ENCODE results near the gene CLIP1. TPM values are rescaled to one million over a fixed set of nuclear protein-coding genes. Genes with fewer than 3 reads are reported as not detected.

Gene CLIP1
- total and polyA plus RNA-seq, 4 experiments from 2014 or later: 5.9 to 65.7 (median 49.1) TPM

DNA sequence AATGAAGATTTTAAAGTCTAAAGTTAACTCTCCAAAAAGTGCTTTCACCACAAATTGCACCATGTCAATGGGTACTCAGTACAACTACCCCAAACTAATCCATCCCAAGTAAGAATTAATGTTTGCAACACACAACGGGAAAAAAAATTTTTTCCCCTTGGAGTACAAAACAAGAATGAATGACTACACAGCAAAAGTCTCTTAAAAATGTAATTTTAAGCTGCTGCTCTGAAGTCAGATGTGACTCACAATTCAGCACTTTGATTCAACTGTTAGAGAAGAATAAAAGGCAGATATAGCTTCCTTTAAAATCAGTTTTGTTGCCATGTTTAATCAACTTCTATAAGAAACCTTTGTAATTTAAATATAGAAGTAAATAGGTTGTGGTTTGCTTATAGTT, 113.7 kb downstream of the CLIP1 start:
- H3K4me3 Mint-ChIP-seq: no peak overlapping the region
- intact Hi-C loops (cut with micrococcal nuclease): no loop called here
- POLR2A ChIA-PET (ENCODE audit: partially characterized antibody): no interaction called here
- no peak for DNase-seq
- Histone ChIP-seq H3K9me3 (ENCODE audit: control insufficient read depth in 1 of 2, low read length in 2 of 2) (no peaks in the 10 kb centered on the region), H3K27me3 (ENCODE audit: insufficient read depth, low read length) (no peaks in the 10 kb centered on the region), H3K4me1 (ENCODE audit: insufficient read depth, low read length) (no peaks in the 10 kb centered on the region), H3K27ac (ENCODE audit: low read depth, low read length) (no peak overlapping the region), H3K4me3 (ENCODE audit: low read length in 2 of 2) (no peak overlapping the region), H3K36me3 (ENCODE audit: insufficient read depth, low read length) (peaks cover 17% of the 10 kb centered on the region)
- peaks cover 0 to 1% (median under 1%) of the 10 kb centered on the region in 4 donors for H3K4me1 Mint-ChIP-seq
- peak overlapping the region in 1 of 7 donors; percentile 37 for H3K27ac Mint-ChIP-seq
- peaks cover 33 to 58% of the 10 kb centered on the region in 2 donors for H3K36me3 Mint-ChIP-seq
- no peaks in the 10 kb centered on the region for H3K27me3 Mint-ChIP-seq
- no peaks in the 10 kb centered on the region for H3K9me3 Mint-ChIP-seq
- CTCF ChIA-PET (ENCODE audit: partially characterized antibody): interaction anchor here (1.3 kb wide), 1 partner anchor 26 kb away, joined by 3 read pairs; no protein-coding TSS in a partner anchor

DNA sequence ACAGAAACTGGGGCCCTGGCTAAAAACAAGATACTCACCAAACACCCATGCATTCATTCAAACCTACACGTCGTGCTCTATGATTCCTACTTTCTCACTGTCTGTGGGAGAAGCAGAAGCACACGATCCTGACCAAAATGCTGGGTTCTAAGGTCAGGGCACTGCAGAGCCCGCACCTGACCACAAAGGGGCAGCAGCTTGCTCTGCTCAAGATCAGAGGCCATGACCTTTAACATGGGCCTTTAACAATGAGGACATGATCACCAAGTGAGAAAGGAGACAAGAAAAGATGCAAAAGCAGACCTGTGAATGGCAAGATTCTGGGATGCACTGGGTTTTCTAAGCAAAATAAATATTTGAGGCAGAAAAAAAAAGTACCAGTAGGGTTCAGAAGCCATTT, 116.1 kb downstream of the CLIP1 start:
- no peaks in the 10 kb centered on the region for H3K9me3 Mint-ChIP-seq
- no peaks in the 10 kb centered on the region for H3K9me3 ChIP-seq (ENCODE audit: control insufficient read depth in 1 of 2, low read length in 2 of 2)
- H3K27ac ChIP-seq (ENCODE audit: low read depth, low read length): no peak overlapping the region
- H3K4me1 ChIP-seq (ENCODE audit: insufficient read depth, low read length): no peaks in the 10 kb centered on the region
- H3K27me3 Mint-ChIP-seq: no peaks in the 10 kb centered on the region
- peaks cover 17% of the 10 kb centered on the region for H3K36me3 ChIP-seq (ENCODE audit: insufficient read depth, low read length)
- H3K36me3 Mint-ChIP-seq: peaks cover 35 to 64% of the 10 kb centered on the region in 2 donors
- no peak overlapping the region for H3K4me3 Mint-ChIP-seq
- peak overlapping the region in 1 of 7 donors; percentile 18 for H3K27ac Mint-ChIP-seq
- H3K4me3 ChIP-seq (ENCODE audit: low read length in 2 of 2): no peak overlapping the region
- no peak for DNase-seq
- H3K27me3 ChIP-seq (ENCODE audit: insufficient read depth, low read length): no peaks in the 10 kb centered on the region
- intact Hi-C loops (cut with micrococcal nuclease): no loop called here
- ChIA-PET POLR2A (ENCODE audit: partially characterized antibody) (no interaction called here), CTCF (ENCODE audit: partially characterized antibody) (interaction anchor here (0.7 to 2.3 kb wide), 6 partner anchors 10 to 251 kb away, joined by 3 to 7 read pairs (median 3); no protein-coding TSS in a partner anchor)
- H3K4me1 Mint-ChIP-seq: peaks cover 0 to 5% (median under 1%) of the 10 kb centered on the region in 4 donors

DNA sequence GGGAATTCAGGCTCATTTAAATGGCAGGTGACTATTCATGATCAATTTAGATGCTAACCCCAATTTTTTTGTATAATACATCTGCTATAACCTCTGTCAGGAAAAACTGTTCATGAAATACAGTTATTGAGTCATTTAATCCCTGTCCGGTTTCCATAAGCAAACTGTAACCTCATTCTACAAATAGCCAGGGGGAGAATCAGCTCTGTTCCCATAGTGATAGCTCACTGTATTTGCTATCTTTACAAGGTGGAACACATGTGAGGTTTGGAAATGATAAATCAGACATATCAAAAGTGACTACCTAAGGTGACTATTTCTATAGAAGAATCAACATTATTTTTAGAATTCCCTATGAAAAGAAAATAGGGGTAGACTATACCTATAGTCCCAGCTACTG, 117.5 kb downstream of the CLIP1 start:
- Histone ChIP-seq H3K9me3 (ENCODE audit: control insufficient read depth in 1 of 2, low read length in 2 of 2) (no peaks in the 10 kb centered on the region), H3K36me3 (ENCODE audit: insufficient read depth, low read length) (peaks cover 19% of the 10 kb centered on the region), H3K27ac (ENCODE audit: low read depth, low read length) (no peak overlapping the region), H3K4me1 (ENCODE audit: insufficient read depth, low read length) (no peaks in the 10 kb centered on the region), H3K4me3 (ENCODE audit: low read length in 2 of 2) (no peak overlapping the region), H3K27me3 (ENCODE audit: insufficient read depth, low read length) (no peaks in the 10 kb centered on the region)
- intact Hi-C loops (cut with micrococcal nuclease): no loop called here
- Mint-ChIP-seq H3K4me1 (peaks cover 0 to 4% (median 0%) of the 10 kb centered on the region in 4 donors), H3K9me3 (no peaks in the 10 kb centered on the region), H3K27me3 (no peaks in the 10 kb centered on the region), H3K27ac (peak overlapping the region in 2 of 7 donors; percentile 25 to 30), H3K4me3 (no peak overlapping the region), H3K36me3 (peaks cover 41 to 61% of the 10 kb centered on the region in 2 donors)
- POLR2A ChIA-PET (ENCODE audit: partially characterized antibody): no interaction called here
- CTCF ChIA-PET (ENCODE audit: partially characterized antibody): interaction anchor here (0.8 to 1.2 kb wide), 2 partner anchors 9 to 29 kb away, joined by 3 to 5 read pairs; no protein-coding TSS in a partner anchor
- DNase-seq: no peak

DNA sequence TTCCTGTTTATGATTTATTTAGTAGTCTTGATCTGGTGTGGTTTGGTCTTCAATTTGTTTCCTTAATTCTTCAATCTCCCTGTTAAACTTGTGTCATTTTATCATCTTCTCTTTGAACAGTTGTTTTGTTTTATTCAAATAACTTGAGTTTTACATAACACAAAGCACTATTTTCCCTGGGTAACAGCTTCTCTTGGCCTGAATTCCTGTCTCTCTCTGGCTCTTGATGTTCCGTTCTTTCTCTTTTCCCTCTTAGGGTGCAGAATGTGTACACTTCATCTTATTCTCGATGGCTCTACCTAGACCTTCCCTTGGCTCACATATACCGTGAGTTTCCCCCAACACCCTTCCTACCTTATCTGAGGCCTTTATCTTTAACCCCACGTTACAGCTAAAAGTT, 119.4 kb downstream of the CLIP1 start:
- peak overlapping the region in 2 of 7 donors; percentile 2 to 66 for H3K27ac Mint-ChIP-seq
- Histone ChIP-seq H3K9me3 (ENCODE audit: control insufficient read depth in 1 of 2, low read length in 2 of 2) (no peaks in the 10 kb centered on the region), H3K4me3 (ENCODE audit: low read length in 2 of 2) (no peak overlapping the region), H3K27ac (ENCODE audit: low read depth, low read length) (no peak overlapping the region), H3K4me1 (ENCODE audit: insufficient read depth, low read length) (no peaks in the 10 kb centered on the region), H3K36me3 (ENCODE audit: insufficient read depth, low read length) (peaks cover 9% of the 10 kb centered on the region), H3K27me3 (ENCODE audit: insufficient read depth, low read length) (no peaks in the 10 kb centered on the region)
- H3K4me1 Mint-ChIP-seq: peaks cover 0 to 4% (median 0%) of the 10 kb centered on the region in 4 donors
- ChIA-PET POLR2A (ENCODE audit: partially characterized antibody) (no interaction called here), CTCF (ENCODE audit: partially characterized antibody) (no interaction called here)
- peaks cover 32 to 55% of the 10 kb centered on the region in 2 donors for H3K36me3 Mint-ChIP-seq
- H3K27me3 Mint-ChIP-seq: no peaks in the 10 kb centered on the region
- no peak overlapping the region for H3K4me3 Mint-ChIP-seq
- no peak for DNase-seq
- H3K9me3 Mint-ChIP-seq: no peaks in the 10 kb centered on the region
- intact Hi-C loops (cut with micrococcal nuclease): no loop called here

DNA sequence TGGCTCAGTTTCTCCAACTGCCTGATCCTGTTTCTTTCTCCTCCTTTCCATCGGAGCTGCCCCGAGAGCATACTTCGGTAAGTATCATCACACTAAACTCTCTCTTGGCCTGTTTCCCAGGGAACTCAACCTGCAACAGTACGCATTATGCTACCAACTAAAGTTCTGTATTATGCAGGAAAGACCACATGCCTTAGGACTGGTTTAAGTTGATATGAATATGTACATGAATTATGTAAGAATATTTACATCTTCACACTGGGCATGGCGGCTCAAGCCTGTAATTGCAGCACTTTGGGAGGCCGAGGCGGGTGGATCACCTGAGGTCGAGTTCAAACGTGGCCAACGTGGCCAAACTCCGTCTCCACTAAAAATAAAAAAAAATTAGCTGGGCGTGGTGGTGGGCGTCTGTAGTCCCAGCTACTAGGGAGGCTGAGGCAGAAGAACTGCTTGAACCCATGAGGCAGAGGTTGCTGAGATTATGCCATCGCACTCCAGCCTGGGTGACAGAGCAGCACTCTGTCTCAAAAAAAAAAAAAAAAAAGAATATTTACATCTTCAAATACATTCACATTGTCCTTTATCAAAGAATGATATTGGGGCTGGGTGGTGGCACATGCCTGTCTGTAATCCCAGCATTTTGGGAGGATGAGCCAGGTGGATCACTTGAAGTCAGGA, 124.3 kb downstream of the CLIP1 start:
- Mint-ChIP-seq H3K4me3 (no peak overlapping the region), H3K27ac (no peak overlapping the region), H3K9me3 (no peaks in the 10 kb centered on the region), H3K4me1 (peaks cover 0 to 3% (median 0%) of the 10 kb centered on the region in 4 donors), H3K27me3 (no peaks in the 10 kb centered on the region), H3K36me3 (peaks cover 35 to 46% of the 10 kb centered on the region in 2 donors)
- intact Hi-C loops (cut with micrococcal nuclease): loop anchor here (10.0 kb wide), 1 partner anchor 1343 kb away; no protein-coding TSS in a partner anchor
- CTCF ChIA-PET (ENCODE audit: partially characterized antibody): no interaction called here
- POLR2A ChIA-PET (ENCODE audit: partially characterized antibody): no interaction called here
- Histone ChIP-seq H3K36me3 (ENCODE audit: insufficient read depth, low read length) (peaks cover 11% of the 10 kb centered on the region), H3K27me3 (ENCODE audit: insufficient read depth, low read length) (no peaks in the 10 kb centered on the region), H3K4me3 (ENCODE audit: low read length in 2 of 2) (no peak overlapping the region), H3K27ac (ENCODE audit: low read depth, low read length) (no peak overlapping the region), H3K9me3 (ENCODE audit: control insufficient read depth in 1 of 2, low read length in 2 of 2) (no peaks in the 10 kb centered on the region), H3K4me1 (ENCODE audit: insufficient read depth, low read length) (no peaks in the 10 kb centered on the region)
- no peak for DNase-seq

DNA sequence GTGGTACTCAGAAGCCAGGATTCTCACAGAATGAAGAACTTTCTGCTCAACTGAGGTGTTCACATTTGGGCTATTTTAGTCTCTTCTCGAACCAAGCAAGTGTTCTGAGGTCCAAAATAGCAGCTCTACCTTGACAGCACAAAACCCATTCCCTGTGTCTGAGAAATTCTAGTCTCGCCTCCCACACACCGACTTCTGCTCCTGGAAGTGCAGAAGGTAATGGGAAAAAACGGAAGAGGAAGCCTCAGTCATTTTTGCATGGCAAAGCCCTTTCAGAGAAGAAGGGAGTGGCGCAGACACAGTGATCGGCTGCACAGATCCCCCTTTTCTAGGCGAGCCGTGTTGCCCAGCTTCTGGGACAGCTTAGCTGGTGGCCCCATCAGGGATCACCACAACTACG, 125.0 kb downstream of the CLIP1 start:
- no peak for DNase-seq
- CTCF ChIA-PET (ENCODE audit: partially characterized antibody): no interaction called here

DNA sequence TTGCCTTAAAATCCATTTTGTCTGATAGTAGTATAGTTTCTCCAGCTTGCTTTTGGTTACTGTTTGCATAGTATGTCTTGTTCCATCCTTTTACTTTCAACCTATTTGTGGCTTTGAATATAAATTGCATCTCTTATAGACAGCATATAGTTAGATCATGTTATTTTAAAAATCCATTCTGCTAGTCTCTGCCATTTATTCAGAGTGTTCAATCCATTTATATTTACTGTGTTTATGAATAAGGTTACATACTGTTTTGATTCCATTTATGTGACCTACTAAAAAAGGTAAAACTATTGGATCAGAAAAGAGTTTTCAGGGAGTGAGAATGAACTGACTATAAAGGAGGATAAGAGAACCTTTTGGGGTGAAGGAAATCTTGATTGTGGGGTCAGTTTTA, 126.6 kb downstream of the CLIP1 start:
- H3K27me3 ChIP-seq (ENCODE audit: insufficient read depth, low read length): no peaks in the 10 kb centered on the region
- H3K4me3 ChIP-seq (ENCODE audit: low read length in 2 of 2): no peak overlapping the region
- Mint-ChIP-seq H3K4me1 (peaks cover 0 to 2% (median under 1%) of the 10 kb centered on the region in 4 donors), H3K27me3 (no peaks in the 10 kb centered on the region), H3K9me3 (no peaks in the 10 kb centered on the region), H3K4me3 (no peak overlapping the region), H3K36me3 (peaks cover 36 to 37% of the 10 kb centered on the region in 2 donors), H3K27ac (peak overlapping the region in 1 of 7 donors; percentile 14)
- ChIA-PET POLR2A (ENCODE audit: partially characterized antibody) (no interaction called here), CTCF (ENCODE audit: partially characterized antibody) (interaction anchor here (1.3 kb wide), 1 partner anchor 9 kb away, joined by 3 read pairs; no protein-coding TSS in a partner anchor)
- H3K36me3 ChIP-seq (ENCODE audit: insufficient read depth, low read length): peaks cover 16% of the 10 kb centered on the region
- no peaks in the 10 kb centered on the region for H3K4me1 ChIP-seq (ENCODE audit: insufficient read depth, low read length)
- no peak for DNase-seq
- H3K27ac ChIP-seq (ENCODE audit: low read depth, low read length): no peak overlapping the region
- intact Hi-C loops (cut with micrococcal nuclease): loop anchor here (10.0 kb wide), 1 partner anchor 1341 kb away; no protein-coding TSS in a partner anchor
- no peaks in the 10 kb centered on the region for H3K9me3 ChIP-seq (ENCODE audit: control insufficient read depth in 1 of 2, low read length in 2 of 2)

More for the DNA sequence above, 125.0 kb downstream of the CLIP1 start:
- Mint-ChIP-seq H3K4me1 (peaks cover 0 to 2% (median under 1%) of the 10 kb centered on the region in 4 donors), H3K4me3 (no peak overlapping the region), H3K9me3 (no peaks in the 10 kb centered on the region), H3K36me3 (peaks cover 35 to 44% of the 10 kb centered on the region in 2 donors), H3K27ac (no peak overlapping the region), H3K27me3 (no peaks in the 10 kb centered on the region)
- no peak overlapping the region for H3K4me3 ChIP-seq (ENCODE audit: low read length in 2 of 2)
- intact Hi-C loops (cut with micrococcal nuclease): loop anchor here (10.0 kb wide), 1 partner anchor 1343 kb away; no protein-coding TSS in a partner anchor
- no peaks in the 10 kb centered on the region for H3K9me3 ChIP-seq (ENCODE audit: control insufficient read depth in 1 of 2, low read length in 2 of 2)
- POLR2A ChIA-PET (ENCODE audit: partially characterized antibody): no interaction called here
- no peaks in the 10 kb centered on the region for H3K27me3 ChIP-seq (ENCODE audit: insufficient read depth, low read length)
- H3K27ac ChIP-seq (ENCODE audit: low read depth, low read length): no peak overlapping the region
- H3K4me1 ChIP-seq (ENCODE audit: insufficient read depth, low read length): no peaks in the 10 kb centered on the region
- peaks cover 11% of the 10 kb centered on the region for H3K36me3 ChIP-seq (ENCODE audit: insufficient read depth, low read length)

Measured in CD4-positive, alpha-beta memory T cell (primary cell).